BLaER1 (cell line): ENCODE measurements around the gene OR10H1.
A peak's percentile ranks its signal among the peaks of the same experiment; 100 is the strongest.
"Not testable (repeated sequence)": the region's sequence is repeated elsewhere in the genome, so short reads cannot be mapped to it uniquely, and the experiment has no call there.

ENCODE experiments used
- H3K27ac ChIP-seq: shearing (Covaris generic); formaldehyde crosslinking; 2 replicates; pipeline ENCODE4 v1.8.1; 2022
- H3K27me3 ChIP-seq: shearing (Covaris generic); formaldehyde crosslinking; 2 replicates; pipeline ENCODE4 v1.8.1; 2022
- H3K36me3 ChIP-seq: shearing (Covaris generic); formaldehyde crosslinking; 2 replicates; pipeline ENCODE4 v1.8.1; 2022
- H3K4me1 ChIP-seq: shearing (Covaris generic); formaldehyde crosslinking; 2 replicates; pipeline ENCODE4 v1.8.1; 2022
- H3K4me2 ChIP-seq: shearing (Covaris generic); formaldehyde crosslinking; 2 replicates; pipeline ENCODE4 v1.8.1; 2022
- H3K4me3 ChIP-seq: shearing (Covaris generic); formaldehyde crosslinking; 2 replicates; pipeline ENCODE4 v1.8.1; 2022
- H3K9ac ChIP-seq: shearing (Covaris generic); formaldehyde crosslinking; 2 replicates; pipeline ENCODE4 v1.8.1; 2022
- H3K9me3 ChIP-seq: shearing (Covaris generic); formaldehyde crosslinking; 2 replicates; pipeline ENCODE4 v1.8.1; 2022
- H4K20me1 ChIP-seq: shearing (Covaris generic); formaldehyde crosslinking; 2 replicates; pipeline ENCODE4 v1.8.1; 2022
- Cebpa-rat ChIP-seq: shearing (Covaris generic); IDR thresholded peaks from 2 replicates; pipeline ENCODE4 v1.8.1; 2022

The OR10H1 gene

GRCh38 chr19:15790096-15790495, 25.4 kb downstream of the OR10H1 start:
- no peaks in the 10 kb centered on the region for H4K20me1 ChIP-seq
- no peak for TF ChIP-seq Cebpa-rat
- H3K27ac ChIP-seq = no peak overlapping the region

GRCh38 chr19:15788594-15789270, 26.7 kb downstream of the OR10H1 start:
- H3K9me3 ChIP-seq = no peaks in the 10 kb centered on the region
- H4K20me1 ChIP-seq = no peaks in the 10 kb centered on the region
- no peak overlapping the region for H3K4me3 ChIP-seq
- H3K4me2 ChIP-seq = no peak overlapping the region
- no peaks in the 10 kb centered on the region for H3K36me3 ChIP-seq
- H3K4me1 ChIP-seq = no peaks in the 10 kb centered on the region
- H3K27ac ChIP-seq = no peak overlapping the region
- H3K9ac ChIP-seq = no peak overlapping the region
- TF ChIP-seq Cebpa-rat = no peak
- H3K27me3 ChIP-seq = no peaks in the 10 kb centered on the region

More at GRCh38 chr19:15790096-15790495, 25.4 kb downstream of the OR10H1 start:
- Histone ChIP-seq H3K4me2 (no peak overlapping the region), H3K4me3 (no peak overlapping the region), H3K9ac (no peak overlapping the region), H3K27me3 (no peaks in the 10 kb centered on the region), H3K9me3 (no peaks in the 10 kb centered on the region), H3K36me3 (no peaks in the 10 kb centered on the region), H3K4me1 (no peaks in the 10 kb centered on the region)

- no peaks in the 10 kb centered on the region for H3K9me3 ChIP-seq
- H3K4me1 ChIP-seq = peaks cover 4% of the 10 kb centered on the region
- no peak within 1 kb of the TSS for H3K4me3 ChIP-seq
- H3K9ac ChIP-seq = no peak within 1 kb of the TSS
- no peaks in the 10 kb centered on the region for H3K27me3 ChIP-seq
- H3K36me3 ChIP-seq = no peaks in the 10 kb centered on the region
- H3K4me2 ChIP-seq = no peak within 1 kb of the TSS
- no peak for TF ChIP-seq Cebpa-rat
- no peaks in the 10 kb centered on the region for H4K20me1 ChIP-seq
- no peak within 1 kb of the TSS for H3K27ac ChIP-seq
Observed at GRCh38 chr19:15787611-15788155, 27.8 kb downstream of the OR10H1 start, which contains the start of gene OR10H5. TSS of gene OR10H5 (plus strand) at chr19:15787661. CDS start at chr19:15794049, 6,388 bp downstream.

GRCh38 chr19:15782896-15783295, 32.6 kb downstream of the OR10H1 start:
- Histone ChIP-seq H3K4me2 (peak overlapping the region; percentile 5; the same call in 1 of the 2 replicates), H3K4me1 (peaks cover 11% of the 10 kb centered on the region)
- not testable (repeated sequence) for H3K9ac ChIP-seq, H3K27ac ChIP-seq, H3K9me3 ChIP-seq, H4K20me1 ChIP-seq, H3K36me3 ChIP-seq, H3K27me3 ChIP-seq, H3K4me3 ChIP-seq

- Histone ChIP-seq H3K4me3 (no peak overlapping the region), H3K9me3 (no peaks in the 10 kb centered on the region), H3K4me1 (peaks cover 11% of the 10 kb centered on the region), H4K20me1 (no peaks in the 10 kb centered on the region), H3K4me2 (peak overlapping the region; percentile 5; the same call in 1 of the 2 replicates), H3K27me3 (no peaks in the 10 kb centered on the region), H3K9ac (no peak overlapping the region), H3K36me3 (no peaks in the 10 kb centered on the region), H3K27ac (no peak overlapping the region)
- no peak for TF ChIP-seq Cebpa-rat
Observed at GRCh38 chr19:15782211-15782610, 33.3 kb downstream of the OR10H1 start.

GRCh38 chr19:15781661-15782060, 33.8 kb downstream of the OR10H1 start:
- Histone ChIP-seq H4K20me1 (no peaks in the 10 kb centered on the region), H3K4me2 (no peak overlapping the region), H3K36me3 (no peaks in the 10 kb centered on the region), H3K4me1 (peaks cover 11% of the 10 kb centered on the region), H3K27ac (no peak overlapping the region), H3K4me3 (no peak overlapping the region), H3K9ac (no peak overlapping the region), H3K9me3 (no peaks in the 10 kb centered on the region), H3K27me3 (no peaks in the 10 kb centered on the region)
- no peak for TF ChIP-seq Cebpa-rat

- no peaks in the 10 kb centered on the region for H4K20me1 ChIP-seq
- H3K9ac ChIP-seq = no peak overlapping the region
- H3K4me1 ChIP-seq = peaks cover 11% of the 10 kb centered on the region
- H3K4me3 ChIP-seq = no peak overlapping the region
- H3K27me3 ChIP-seq = no peaks in the 10 kb centered on the region
- no peak overlapping the region for H3K27ac ChIP-seq
- no peak for TF ChIP-seq Cebpa-rat
- no peaks in the 10 kb centered on the region for H3K9me3 ChIP-seq
- no peak overlapping the region for H3K4me2 ChIP-seq
- no peaks in the 10 kb centered on the region for H3K36me3 ChIP-seq
Observed at GRCh38 chr19:15780610-15781418, 34.6 kb downstream of the OR10H1 start.

GRCh38 chr19:15779756-15780476, 35.5 kb downstream of the OR10H1 start:
- no peak overlapping the region for H3K4me2 ChIP-seq
- TF ChIP-seq Cebpa-rat = no peak
- H3K36me3 ChIP-seq = no peaks in the 10 kb centered on the region
- H3K9ac ChIP-seq = no peak overlapping the region
- no peak overlapping the region for H3K4me3 ChIP-seq
- no peaks in the 10 kb centered on the region for H3K9me3 ChIP-seq
- H4K20me1 ChIP-seq = no peaks in the 10 kb centered on the region
- no peak overlapping the region for H3K27ac ChIP-seq
- peaks cover 11% of the 10 kb centered on the region for H3K4me1 ChIP-seq
- H3K27me3 ChIP-seq = no peaks in the 10 kb centered on the region

- H3K4me2 ChIP-seq = no peak overlapping the region
- no peak overlapping the region for H3K27ac ChIP-seq
- no peak overlapping the region for H3K4me3 ChIP-seq
- TF ChIP-seq Cebpa-rat = no peak
- no peaks in the 10 kb centered on the region for H3K27me3 ChIP-seq
- H3K36me3 ChIP-seq = no peaks in the 10 kb centered on the region
- H3K9ac ChIP-seq = no peak overlapping the region
- no peaks in the 10 kb centered on the region for H4K20me1 ChIP-seq
- peaks cover 3% of the 10 kb centered on the region for H3K4me1 ChIP-seq
- H3K9me3 ChIP-seq = no peaks in the 10 kb centered on the region
Observed at GRCh38 chr19:15776991-15777970, 38.2 kb downstream of the OR10H1 start.
